Heart left ventricle (tissue), 16 donors: ENCODE results near the gene PSMD13. TPM values are rescaled to one million over a fixed set of nuclear protein-coding genes. Genes with fewer than 3 reads are reported as not detected.

Experiments
- ATAC-seq, 4 donors: fragments of 200-7000 bp; cut with Tn5 transposase; one replicate each; pipeline ENCODE4 v1.9.1; 2020 to 2022; ENCODE audit warnings: moderate library complexity in 4 of 4, mild to moderate bottlenecking in 3 of 4, moderate number of reproducible peaks in 1 of 4
- DNase-seq, 5 donors: peaks; one replicate each; pipeline ENCODE4 v3.0.0-alpha.2; 2020
- H3K27ac ChIP-seq, 12 donors: fragments of 200-600 bp; sonication (generic) in 4 of 12; one replicate each; pipeline versions ENCODE4 v1.5.0 to v1.8.0; 2016 to 2022; ENCODE audit warnings: mild to moderate bottlenecking in 2 of 12
- H3K27me3 ChIP-seq, 9 donors: fragments of 200-600 bp; sonication (generic) in 2 of 9; one replicate each; pipeline versions ENCODE4 v1.5.1 to v1.8.0; 2016 to 2022; ENCODE audit warnings: mild to moderate bottlenecking in 3 of 9
- H3K36me3 ChIP-seq, 9 donors: fragments of 200-600 bp; sonication (generic) in 2 of 9; one replicate each; pipeline versions ENCODE4 v1.5.0 to v1.8.0; 2018 to 2022; ENCODE audit warnings: mild to moderate bottlenecking in 2 of 9
- H3K4me1 ChIP-seq, 12 donors: fragments of 200-600 bp; sonication (generic) in 4 of 12; one replicate each; pipeline versions ENCODE4 v1.5.0 to v1.8.0; 2016 to 2022; ENCODE audit warnings: mild to moderate bottlenecking in 3 of 12
- H3K4me3 ChIP-seq, 12 donors: fragments of 200-600 bp; sonication (generic) in 4 of 12; one replicate each; pipeline versions ENCODE4 v1.5.0 to v1.8.0; 2017 to 2022; ENCODE audit warnings: mild to moderate bottlenecking in 9 of 12, moderate library complexity in 4 of 12
- H3K9me3 ChIP-seq, 12 donors: fragments of 200-600 bp; sonication (generic) in 4 of 12; one replicate each; pipeline versions ENCODE4 v1.5.0 to v1.8.0; 2016 to 2022; ENCODE audit warnings: mild to moderate bottlenecking in 1 of 12
- POLR2A ChIP-seq, 2 donors: fragments of 450-650 bp; IDR thresholded peaks; one replicate each; pipeline ENCODE4 v1.6.1; 2017; ENCODE audit warnings: antibody characterized with exemption in 2 of 2, mild to moderate bottlenecking in 2 of 2, moderate library complexity in 2 of 2
- WGBS, 4 donors: extraction: QIAGEN DNeasy Blood & Tissue Kit in 2 of 4; methylation state at CpG; one replicate each; pipeline versions ENCODE4 v1.1.5 to v1.1.7; 2013 to 2018; 5-methylcytosine and 5-hydroxymethylcytosine counted together
- intact Hi-C, 10 donors: fragments of 100-400 bp; cut with DNase I; formaldehyde crosslinking; loops; one replicate each; pipeline versions ENCODE4 v1.11.1 to v1.14.2; 2022
- polyA plus RNA-seq, 2 donors: library from polyadenylated mRNA; stranded (reverse); fragments of 200-250 nt; gene quantifications; one replicate each; pipeline ENCODE4 v1.2.3, GENCODE V29; 2013
- total RNA-seq, 9 donors: library from RNA; depleted of rRNA in 2 of 9; stranded (reverse); fragments of >200 nt in 2 of 9; fragmentation: NEBNext Ultra II Directional in 3 of 9; extraction: Animal tissue kit (Norgen Biotek cat#: 25700) in 3 of 9; gene quantifications; one replicate each; pipeline versions ENCODE4 v1.1.0 to v1.2.4, GENCODE V29; 2016 to 2023
- TF ChIP-seq, protein P1 (sequence below), 12 donors: fragments of 200-600 bp; sonication (generic) in 4 of 12; IDR thresholded peaks; one replicate each; pipeline versions ENCODE4 v1.5.0 to v1.8.0; 2018 to 2022; ENCODE audit warnings: antibody characterized with exemption in 12 of 12, mild to moderate bottlenecking in 5 of 12
- donor health status: ischemic (EF 13 %, LVEDD 7.1; RV severe dilation, severe dysfunction).
- donor health status: healthy with polysubstance abuse.
- donor health status: DM: no; HTN: yes; CAD: no.
- donor health status: DM: no; HTN: no; CAD: no.
- donor health status: ischemic (EF 25% LVEDD 6.9; RV normal size, moderate dysfunction).
- donor health status: ischemic (EF 25% LVEDD 5.7; RV mildly dilated, moderate dysfunction).
- donor health status: healthy.
- donor health status: DM: yes; HTN: yes; CAD: no.
- donor health status: ischemic (EF 35%, LVEDD 5.7; RV mildly dilated, moderate dysfunction).
- donor health status: nonischemic (EF 11% LVEDD 7.7; RV severe dilation, severe dysfunction).
- donor health status: DM: yes; HTN: yes; CAD: no.
- donor health status: PGD.
- donor health status: ischemic (EF 29% LVEDD 5.4; RV normal size, mild dysfunction).
- donor health status: nonischemic (EF 23%, LVEDD 6.1; RV moderate dilation, normal function).

The PSMD13 gene
- total and polyA plus RNA-seq, 11 donors: 75.1 to 140 (median 89.5) TPM

DNA sequence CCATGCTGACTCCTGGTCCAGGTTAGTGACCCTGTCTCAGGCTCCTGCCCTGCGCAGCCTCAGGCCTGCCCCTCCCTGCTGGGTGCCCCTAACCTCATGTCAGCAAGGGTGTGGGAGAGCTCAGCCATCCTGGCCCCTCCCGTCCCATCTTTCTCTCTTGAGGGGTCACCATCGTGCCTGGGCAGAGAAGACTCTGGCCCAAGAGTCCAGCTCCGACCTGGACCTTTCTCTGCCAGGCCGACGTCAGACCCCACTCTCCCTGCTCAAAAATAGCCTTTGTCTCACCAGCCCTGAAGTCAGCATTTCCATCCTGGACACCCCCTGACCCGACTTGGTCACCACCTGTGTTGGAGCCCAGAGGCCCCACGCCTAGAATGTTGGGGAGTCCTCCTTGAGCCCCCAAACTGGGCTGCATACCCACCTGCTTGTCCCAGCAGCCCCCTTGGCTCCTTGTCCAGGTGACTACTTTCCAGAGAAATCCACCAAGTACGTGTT, 39.0 kb upstream of the PSMD13 start:
- ATAC-seq: peak in 2 of 4 donors; percentile 2 to 4
- intact Hi-C loops: loop anchor here in 1 of 10 donors (5.0 kb wide), 1 partner anchor 165 kb away; no protein-coding TSS in a partner anchor
- WGBS, 4 donors: 84 to 91% (median 88%) methylated on average over 8 to 9 of the region's 9 CpGs

DNA sequence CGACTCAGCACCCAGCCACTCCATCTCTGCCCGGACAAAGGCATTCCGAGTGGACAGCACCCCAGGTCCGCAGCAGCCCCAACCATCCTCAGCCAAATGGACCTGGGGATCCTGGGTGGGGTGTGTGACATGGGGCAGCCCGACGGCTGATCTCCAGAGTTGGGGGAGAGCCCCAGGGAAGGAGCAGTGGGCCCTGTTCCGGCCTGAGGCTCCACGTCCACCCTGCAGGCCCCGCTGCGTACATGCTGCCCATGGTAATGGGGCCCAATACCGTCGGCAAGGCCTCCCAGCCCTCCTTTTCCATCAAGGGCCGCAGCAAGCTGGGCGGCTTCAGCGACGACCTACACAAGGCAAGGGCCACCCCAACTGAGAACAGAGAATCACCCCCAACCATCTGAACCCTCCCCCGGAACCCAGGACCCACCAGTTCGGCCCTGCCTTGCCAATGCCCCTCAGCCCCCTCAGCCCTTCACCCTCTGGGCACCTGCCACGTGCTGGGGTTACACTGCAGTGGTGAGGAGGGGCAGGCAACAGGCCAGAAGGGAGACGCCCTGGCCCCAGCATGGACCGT, 38.5 kb upstream of the PSMD13 start:
- Histone ChIP-seq H3K4me3 (no peak overlapping the region), H3K36me3 (peaks cover 0 to 34% (median 19%) of the 10 kb centered on the region in 9 donors), H3K9me3 (no peaks in the 10 kb centered on the region), H3K4me1 (peaks cover 0 to 20% (median 0%) of the 10 kb centered on the region in 12 donors), H3K27ac (no peak overlapping the region), H3K27me3 (no peaks in the 10 kb centered on the region)
- ATAC-seq: peak in 1 of 4 donors; percentile 3
- WGBS, 4 donors: 83 to 91% (median 89%) methylated on average over 8 to 21 of the region's 21 CpGs
- intact Hi-C loops: loop anchor here in 1 of 10 donors (5.0 kb wide), 1 partner anchor 164 kb away; no protein-coding TSS in a partner anchor
- DNase-seq: peak in 3 of 5 donors; percentile 4 to 58 (median 14)
- TF ChIP-seq, protein P1, sequence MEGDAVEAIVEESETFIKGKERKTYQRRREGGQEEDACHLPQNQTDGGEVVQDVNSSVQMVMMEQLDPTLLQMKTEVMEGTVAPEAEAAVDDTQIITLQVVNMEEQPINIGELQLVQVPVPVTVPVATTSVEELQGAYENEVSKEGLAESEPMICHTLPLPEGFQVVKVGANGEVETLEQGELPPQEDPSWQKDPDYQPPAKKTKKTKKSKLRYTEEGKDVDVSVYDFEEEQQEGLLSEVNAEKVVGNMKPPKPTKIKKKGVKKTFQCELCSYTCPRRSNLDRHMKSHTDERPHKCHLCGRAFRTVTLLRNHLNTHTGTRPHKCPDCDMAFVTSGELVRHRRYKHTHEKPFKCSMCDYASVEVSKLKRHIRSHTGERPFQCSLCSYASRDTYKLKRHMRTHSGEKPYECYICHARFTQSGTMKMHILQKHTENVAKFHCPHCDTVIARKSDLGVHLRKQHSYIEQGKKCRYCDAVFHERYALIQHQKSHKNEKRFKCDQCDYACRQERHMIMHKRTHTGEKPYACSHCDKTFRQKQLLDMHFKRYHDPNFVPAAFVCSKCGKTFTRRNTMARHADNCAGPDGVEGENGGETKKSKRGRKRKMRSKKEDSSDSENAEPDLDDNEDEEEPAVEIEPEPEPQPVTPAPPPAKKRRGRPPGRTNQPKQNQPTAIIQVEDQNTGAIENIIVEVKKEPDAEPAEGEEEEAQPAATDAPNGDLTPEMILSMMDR (IDR thresholded peaks at IDR 0.05): no peak
- no peak for TF ChIP-seq POLR2A (IDR thresholded peaks at IDR 0.05)

More for the DNA sequence above, 39.0 kb upstream of the PSMD13 start:
- Histone ChIP-seq H3K4me3 (no peak overlapping the region), H3K27ac (no peak overlapping the region), H3K36me3 (peaks cover 0 to 28% (median 14%) of the 10 kb centered on the region in 9 donors), H3K4me1 (peaks cover 0 to 15% (median 0%) of the 10 kb centered on the region in 12 donors), H3K9me3 (no peaks in the 10 kb centered on the region), H3K27me3 (no peaks in the 10 kb centered on the region)
- TF ChIP-seq, protein P1 (IDR thresholded peaks at IDR 0.05): no peak
- no peak for TF ChIP-seq POLR2A (IDR thresholded peaks at IDR 0.05)
- DNase-seq: peak in 3 of 5 donors; percentile 6 to 56 (median 17)

DNA sequence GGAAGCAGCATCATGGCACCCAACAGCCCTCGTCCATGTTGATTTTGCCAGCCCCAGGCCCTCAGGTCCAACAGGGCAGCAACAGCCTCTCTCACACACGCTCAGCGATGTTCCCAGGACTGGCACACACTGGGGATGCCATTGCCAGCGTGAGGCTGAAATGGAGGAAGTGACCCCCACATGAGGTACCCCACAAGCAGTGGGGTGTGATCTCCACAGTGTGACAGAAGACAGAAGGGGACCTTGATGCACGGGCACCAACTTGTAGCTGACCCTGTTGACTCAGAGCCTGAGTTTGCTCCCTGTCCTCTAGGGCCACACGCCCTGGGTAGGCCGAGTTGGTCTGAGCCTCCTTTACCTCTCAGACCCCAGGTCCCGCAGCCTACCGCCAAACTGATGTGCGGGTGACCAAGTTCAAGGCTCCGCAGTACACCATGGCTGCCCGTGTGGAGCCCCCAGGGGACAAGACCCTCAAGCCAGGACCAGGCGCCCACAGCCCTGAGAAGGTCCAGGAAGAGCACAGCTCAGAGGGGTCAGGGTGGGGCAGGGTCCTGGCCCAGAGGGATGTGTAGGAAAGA, 37.7 kb upstream of the PSMD13 start:
- DNase-seq: peak in 3 of 5 donors; percentile 7 to 50 (median 13)
- ATAC-seq: peak in 3 of 4 donors; percentile 3 to 20 (median 5)

More for the DNA sequence above, 37.7 kb upstream of the PSMD13 start:
- intact Hi-C loops: loop anchor here in 1 of 10 donors (5.0 kb wide), 1 partner anchor 163 kb away; no protein-coding TSS in a partner anchor
- H3K27me3 ChIP-seq: no peaks in the 10 kb centered on the region
- H3K4me3 ChIP-seq: no peak overlapping the region
- no peaks in the 10 kb centered on the region for H3K9me3 ChIP-seq
- 87 to 91% (median 89%) methylated on average over 10 to 13 of the region's 13 CpGs for WGBS, 4 donors
- peaks cover 0 to 41% (median 27%) of the 10 kb centered on the region in 9 donors for H3K36me3 ChIP-seq
- H3K27ac ChIP-seq: no peak overlapping the region
- peaks cover 0 to 28% (median under 1%) of the 10 kb centered on the region in 12 donors for H3K4me1 ChIP-seq
- TF ChIP-seq, protein P1 (IDR thresholded peaks at IDR 0.05): no peak
- TF ChIP-seq POLR2A (IDR thresholded peaks at IDR 0.05): no peak
